Caco-2 (cell line): ENCODE measurements around the gene PDLIM1. TPM values are rescaled to one million over a fixed set of nuclear protein-coding genes. Genes with fewer than 3 reads are reported as not detected.
A peak's percentile ranks its signal among the peaks of the same experiment; 100 is the strongest.

Experiments
- BruUV-seq: library from RNA; stranded (reverse); fragments of 400-500 nt; replicated peaks from 2 replicates; lab custom pipeline; 2021; lab: Mats Ljungman, UMichigan
- CTCF ChIA-PET: fragments of 300-600 bp; sonication (Branson Sonifier 250); formaldehyde crosslinking; loops from one replicate; lab custom pipeline; 2022; ENCODE audit warnings: antibody characterized with exemption; lab: Charles Lee
- POLR2A ChIA-PET: fragments of 300-600 bp; sonication (Branson Sonifier 250); formaldehyde crosslinking; loops from one replicate; lab custom pipeline; 2022; ENCODE audit warnings: antibody characterized with exemption; lab: Charles Lee
- DNase-seq, 2 experiments: peaks; one replicate each; pipeline versions ENCODE4 v3.0.0 to v3.0.0-alpha.2; 2020 to 2022
- H3K27me3 ChIP-seq: replicated peaks from 2 replicates; pipeline ENCODE4 v1.6.0; 2011; ENCODE audit warnings: low read length; ENCODE audit not compliant: control insufficient read depth, insufficient read depth
- H3K36me3 ChIP-seq: 2 replicates; pipeline ENCODE4 v1.5.1; 2011; ENCODE audit warnings: low read length; ENCODE audit not compliant: control insufficient read depth, insufficient read depth
- H3K4me1 ChIP-seq: fragments of 250-450 bp; sonication (Bioruptor Pico); 2 replicates; pipeline ENCODE4 v1.5.1; 2020; ENCODE audit warnings: mild to moderate bottlenecking
- H3K4me3 ChIP-seq: 2 replicates; pipeline ENCODE4 v1.5.1; 2011; ENCODE audit warnings: low read depth, mild to moderate bottlenecking, control low read depth, low read length
- H3K9me3 ChIP-seq: fragments of 250-450 bp; sonication (Bioruptor Pico); 2 replicates; pipeline ENCODE4 v1.5.1; 2020; ENCODE audit warnings: mild to moderate bottlenecking, moderate library complexity
- H3K27ac Mint-ChIP-seq: one replicate; pipeline ENCODE4 v1.8.0; 2022; ENCODE audit warnings: mixed read lengths; ENCODE audit not compliant: unreplicated experiment
- H3K27me3 Mint-ChIP-seq: one replicate; pipeline ENCODE4 v1.8.0; 2022; ENCODE audit warnings: mixed read lengths; ENCODE audit not compliant: insufficient read depth, unreplicated experiment
- H3K36me3 Mint-ChIP-seq: one replicate; pipeline ENCODE4 v1.8.0; 2022; ENCODE audit warnings: mild to moderate bottlenecking, mixed read lengths; ENCODE audit not compliant: insufficient read depth, unreplicated experiment
- H3K4me1 Mint-ChIP-seq: one replicate; pipeline ENCODE4 v1.8.0; 2022; ENCODE audit warnings: low read depth, mixed read lengths; ENCODE audit not compliant: unreplicated experiment
- H3K4me3 Mint-ChIP-seq: one replicate; pipeline ENCODE4 v1.8.0; 2022; ENCODE audit warnings: mild to moderate bottlenecking, moderate library complexity, mixed read lengths; ENCODE audit not compliant: unreplicated experiment
- H3K9me3 Mint-ChIP-seq: one replicate; pipeline ENCODE4 v1.8.0; 2022; ENCODE audit warnings: mixed read lengths; ENCODE audit not compliant: unreplicated experiment
- CTCF ChIP-seq, 2 experiments: fragments of 200-600 bp in 1 of 2; IDR thresholded peaks; 1 replicate in 1 of 2; 2 replicates in 1 of 2; pipeline versions ENCODE4 v1.5.1 to v1.8.0; 2011 to 2022; ENCODE audit warnings: antibody characterized with exemption in 1 of 2, control low read depth in 1 of 2, inconsistent platforms in 1 of 2, low read depth in 1 of 2, low read length in 1 of 2, mild to moderate bottlenecking in 1 of 2, moderate library complexity in 1 of 2; ENCODE audit not compliant: insufficient read depth in 1 of 2, severe bottlenecking in 1 of 2, unreplicated experiment in 1 of 2
- intact Hi-C: fragments of 100-400 bp; cut with micrococcal nuclease; formaldehyde crosslinking; loops from one replicate; pipeline ENCODE4 v1.10.0; 2022; ENCODE audit not compliant: unreplicated experiment
- total RNA-seq: library from RNA; stranded (reverse); gene quantifications from 2 replicates; pipeline ENCODE4 v1.2.3, GENCODE V29; 2022

Gene PDLIM1
- total RNA-seq, 1 experiment from 2014 or later: 506 TPM

DNA sequence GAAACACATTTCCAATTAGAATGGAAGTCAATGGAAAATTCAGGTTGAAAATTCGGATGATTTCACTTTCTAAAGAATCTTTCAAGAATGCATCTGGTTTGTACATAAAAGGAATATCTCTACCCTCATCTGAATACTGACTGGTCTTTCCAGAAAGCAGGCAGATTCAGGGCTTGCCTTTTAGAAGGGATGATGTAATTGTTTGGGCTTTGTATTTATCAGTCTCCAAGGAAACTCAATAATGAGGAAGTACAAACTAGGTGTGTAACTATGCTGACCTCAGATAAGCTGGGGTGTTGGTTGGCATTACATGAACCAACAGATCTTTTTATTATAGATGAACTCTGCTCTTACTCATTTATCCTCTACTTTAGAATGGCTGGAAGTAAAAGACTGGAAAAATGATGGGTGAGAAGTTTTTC is 24.1 kb downstream of the PDLIM1 start:
- Histone ChIP-seq H3K4me1 (peaks cover 71% of the 10 kb centered on the region), H3K36me3 (peaks cover 7% of the 10 kb centered on the region), H3K4me3 (no peak overlapping the region), H3K9me3 (no peaks in the 10 kb centered on the region), H3K27me3 (no peaks in the 10 kb centered on the region)
- Mint-ChIP-seq H3K36me3 (peaks cover 93% of the 10 kb centered on the region), H3K4me3 (peak overlapping the region; percentile 63), H3K9me3 (no peaks in the 10 kb centered on the region), H3K4me1 (peaks cover 58% of the 10 kb centered on the region), H3K27me3 (no peaks in the 10 kb centered on the region), H3K27ac (peak overlapping the region; percentile 98)
- intact Hi-C loops: loop anchor here (1.0 kb wide), 2 partner anchors 23 to 81 kb away; no protein-coding TSS in a partner anchor
- BruUV-seq: no TSS peak
- ChIA-PET POLR2A (interaction anchor here (1.0 kb wide), 1 partner anchor 19 kb away, joined by 3 read pairs; no protein-coding TSS in a partner anchor), CTCF (no interaction called here)
- peak; percentile 68 to 83 for DNase-seq
- no peak for TF ChIP-seq CTCF (IDR thresholded peaks at IDR 0.05; ENCODE audit: insufficient read depth in 1 of 2, low read depth in 1 of 2, low read length in 1 of 2, severe bottlenecking in 1 of 2, unreplicated experiment in 1 of 2)

- Mint-ChIP-seq H3K36me3 (peaks cover 93% of the 10 kb centered on the region), H3K27ac (peak overlapping the region; percentile 98), H3K4me1 (peaks cover 66% of the 10 kb centered on the region), H3K27me3 (no peaks in the 10 kb centered on the region), H3K9me3 (no peaks in the 10 kb centered on the region), H3K4me3 (no peak overlapping the region)
- TF ChIP-seq CTCF (IDR thresholded peaks at IDR 0.05; ENCODE audit: insufficient read depth in 1 of 2, low read depth in 1 of 2, low read length in 1 of 2, severe bottlenecking in 1 of 2, unreplicated experiment in 1 of 2): no peak
- ChIA-PET CTCF (interaction anchor here (1.4 kb wide), 1 partner anchor 23 kb away, joined by 4 read pairs; no protein-coding TSS in a partner anchor), POLR2A (interaction anchor here (0.6 kb wide), 1 partner anchor 84 kb away, joined by 3 read pairs; no protein-coding TSS in a partner anchor)
- Histone ChIP-seq H3K27me3 (no peaks in the 10 kb centered on the region), H3K4me3 (no peak overlapping the region), H3K9me3 (no peaks in the 10 kb centered on the region), H3K4me1 (peaks cover 82% of the 10 kb centered on the region), H3K36me3 (peaks cover 7% of the 10 kb centered on the region)
- no TSS peak for BruUV-seq
- DNase-seq: no peak
- intact Hi-C loops: no loop called here
These were observed 25.2 kb downstream of the PDLIM1 start for GRCh38 chr10:95265572-95265971.

DNA sequence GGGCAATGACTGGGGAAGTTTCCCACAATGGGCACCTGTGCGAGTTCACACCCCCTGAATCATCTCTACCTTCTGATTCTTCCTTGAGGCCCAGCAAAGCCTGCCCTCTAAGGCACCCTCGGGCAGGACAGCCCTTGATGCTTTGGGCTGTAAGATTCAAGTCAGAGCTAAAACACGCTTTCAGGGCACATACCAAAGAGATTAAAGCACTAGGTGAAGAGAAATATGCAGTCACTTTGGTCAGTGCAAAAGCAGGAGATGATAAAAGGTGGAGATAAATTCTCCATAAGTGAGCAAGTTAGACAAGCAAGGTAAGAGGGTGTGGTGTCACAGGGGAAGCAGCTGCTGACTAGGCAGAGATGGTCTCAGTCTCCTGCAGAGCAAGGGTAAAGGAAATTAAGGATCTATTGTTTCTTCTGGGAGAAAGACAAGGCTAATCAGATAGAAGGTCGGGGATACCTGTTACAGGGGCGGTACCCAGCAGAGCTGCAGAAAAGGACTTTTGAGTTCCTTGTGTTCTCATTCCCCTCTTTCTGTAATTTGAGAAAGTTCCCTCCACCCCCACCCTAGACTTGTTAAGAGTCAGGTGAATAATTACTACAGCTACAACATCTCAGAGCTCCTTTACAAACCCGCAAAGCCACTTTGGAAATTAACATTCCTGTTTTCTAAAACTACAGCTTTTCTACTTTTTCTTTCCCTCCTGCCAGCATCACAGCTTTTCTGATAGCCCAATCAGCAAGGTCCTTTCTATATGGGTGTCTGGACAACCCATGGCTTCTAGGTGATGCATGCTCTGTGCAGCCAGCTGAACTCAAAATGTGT is 26.4 kb downstream of the PDLIM1 start:
- Histone ChIP-seq H3K36me3 (peaks cover 11% of the 10 kb centered on the region), H3K27me3 (no peaks in the 10 kb centered on the region), H3K4me3 (no peak overlapping the region), H3K9me3 (no peaks in the 10 kb centered on the region), H3K4me1 (peaks cover 91% of the 10 kb centered on the region)
- no peaks in the 10 kb centered on the region for H3K9me3 Mint-ChIP-seq
- TF ChIP-seq CTCF (IDR thresholded peaks at IDR 0.05; ENCODE audit: insufficient read depth in 1 of 2, low read depth in 1 of 2, low read length in 1 of 2, severe bottlenecking in 1 of 2, unreplicated experiment in 1 of 2): no peak
- H3K36me3 Mint-ChIP-seq: peaks cover 93% of the 10 kb centered on the region
- BruUV-seq: TSS peak; percentile 62
- intact Hi-C loops: loop anchor here (5.0 kb wide), 1 partner anchor 98 kb away; no protein-coding TSS in a partner anchor
- ChIA-PET CTCF (interaction anchor here (0.6 to 1.4 kb wide), 9 partner anchors 10 to 429 kb away, joined by 3 to 7 read pairs (median 4); partner anchors contain the start of gene TCTN3), POLR2A (interaction anchor here (0.5 to 0.8 kb wide), 2 partner anchors 41 to 97 kb away, joined by 3 read pairs; no protein-coding TSS in a partner anchor)
- H3K4me1 Mint-ChIP-seq: peaks cover 67% of the 10 kb centered on the region
- H3K27ac Mint-ChIP-seq: peak overlapping the region; percentile 98
- DNase-seq: peak; percentile 73 to 80
- H3K4me3 Mint-ChIP-seq: peak overlapping the region; percentile 33
- no peaks in the 10 kb centered on the region for H3K27me3 Mint-ChIP-seq
